Measurements from ENCODE around the gene MOG. TPM values are rescaled to one million over a fixed set of nuclear protein-coding genes. Genes with fewer than 3 reads are reported as not detected.
"Not testable (repeated sequence)": the region's sequence is repeated elsewhere in the genome, so short reads cannot be mapped to it uniquely, and the experiment has no call there.

The MOG gene
- total RNA-seq, 6 experiments from 2014 or later: not detected

GRCh38 chr6:29655658-29656057, 1.2 kb upstream of the MOG start:
- no peak overlapping the region for H3K4me3 Mint-ChIP-seq
- H3K4me1 Mint-ChIP-seq (ENCODE audit: low read depth): peaks cover 5% of the 10 kb centered on the region; the same call in 1 of the 2 replicates
- no peak for DNase-seq
- no peaks in the 10 kb centered on the region for H3K9me3 Mint-ChIP-seq
- no peak overlapping the region for H3K27ac Mint-ChIP-seq
- peaks cover 29% of the 10 kb centered on the region for H3K27me3 Mint-ChIP-seq (ENCODE audit: insufficient read depth)
- no peaks in the 10 kb centered on the region for H3K36me3 Mint-ChIP-seq (ENCODE audit: low read depth)
- TF ChIP-seq CTCF (IDR thresholded peaks at IDR 0.05): no peak

GRCh38 chr6:29656157-29656556, 735 bp upstream of the MOG start:
- H3K4me3 Mint-ChIP-seq: no peak overlapping the region
- peaks cover 32% of the 10 kb centered on the region for H3K27me3 Mint-ChIP-seq (ENCODE audit: insufficient read depth)
- no peaks in the 10 kb centered on the region for H3K36me3 Mint-ChIP-seq (ENCODE audit: low read depth)
- no peak overlapping the region for H3K27ac Mint-ChIP-seq
- DNase-seq: no peak
- peaks cover 5% of the 10 kb centered on the region; the same call in 1 of the 2 replicates for H3K4me1 Mint-ChIP-seq (ENCODE audit: low read depth)
- no peak for TF ChIP-seq CTCF (IDR thresholded peaks at IDR 0.05)
- no peaks in the 10 kb centered on the region for H3K9me3 Mint-ChIP-seq

GRCh38 chr6:29661071-29661470, 4.2 kb downstream of the MOG start:
- Mint-ChIP-seq H3K27ac (no peak overlapping the region), H3K4me1 (ENCODE audit: low read depth) (no peaks in the 10 kb centered on the region), H3K36me3 (ENCODE audit: low read depth) (no peaks in the 10 kb centered on the region), H3K27me3 (ENCODE audit: insufficient read depth) (peaks cover 33% of the 10 kb centered on the region), H3K4me3 (no peak overlapping the region), H3K9me3 (no peaks in the 10 kb centered on the region)
- DNase-seq: no peak
- no peak for TF ChIP-seq CTCF (IDR thresholded peaks at IDR 0.05)

- H3K4me1 Mint-ChIP-seq (ENCODE audit: low read depth); H3K9me3 Mint-ChIP-seq; DNase-seq; H3K4me3 Mint-ChIP-seq; H3K27ac Mint-ChIP-seq; H3K36me3 Mint-ChIP-seq (ENCODE audit: low read depth): not testable (repeated sequence)
- peaks cover 38% of the 10 kb centered on the region for H3K27me3 Mint-ChIP-seq (ENCODE audit: insufficient read depth)
Observed at GRCh38 chr6:29661502-29662141, 4.7 kb downstream of the MOG start.

GRCh38 chr6:29663300-29664042, 6.6 kb downstream of the MOG start:
- peaks cover 29% of the 10 kb centered on the region for H3K27me3 Mint-ChIP-seq (ENCODE audit: insufficient read depth)
- no peak overlapping the region for H3K27ac Mint-ChIP-seq
- no peaks in the 10 kb centered on the region for H3K4me1 Mint-ChIP-seq (ENCODE audit: low read depth)
- no peaks in the 10 kb centered on the region for H3K9me3 Mint-ChIP-seq
- TF ChIP-seq CTCF (IDR thresholded peaks at IDR 0.05): no peak
- no peak for DNase-seq
- no peaks in the 10 kb centered on the region for H3K36me3 Mint-ChIP-seq (ENCODE audit: low read depth)
- no peak overlapping the region for H3K4me3 Mint-ChIP-seq

All from HFFc6 (cell line).